ENCODE results near the gene CES2.

Gene CES2

GRCh38 chr16:66940236-66940635 is 4.9 kb downstream of the CES2 start:
- no peak for TF ChIP-seq CTCF (conservative IDR thresholded peaks at IDR 0.05; ENCODE audit: low read length)
- TF ChIP-seq EZH2phosphoT487 (IDR thresholded peaks at IDR 0.05; ENCODE audit: borderline replicate concordance) = no peak
- H4K20me1 ChIP-seq (ENCODE audit: insufficient read depth, low read length, poor library complexity, severe bottlenecking) = no peaks in the 10 kb centered on the region
- no peak overlapping the region for H3K4me3 ChIP-seq (ENCODE audit: low read length, poor library complexity, severe bottlenecking)
- no peaks in the 10 kb centered on the region for H3K27me3 ChIP-seq (ENCODE audit: insufficient read depth, low read length, poor library complexity, severe bottlenecking)
- H3F3A ChIP-seq (ENCODE audit: low read depth) = no peaks in the 10 kb centered on the region
- peaks cover 20% of the 10 kb centered on the region for H3K4me1 ChIP-seq (ENCODE audit: insufficient read depth, low read length, poor library complexity, severe bottlenecking)
- H3K9me2 ChIP-seq (replicated peaks; ENCODE audit: low read depth, low read length) = no peaks in the 10 kb centered on the region
- H3K4me2 ChIP-seq (ENCODE audit: low read depth, low read length, poor library complexity, severe bottlenecking) = no peak overlapping the region
- no peaks in the 10 kb centered on the region for H3K9me3 ChIP-seq (ENCODE audit: insufficient read depth, low read depth, low read length)
- H3K79me2 ChIP-seq (ENCODE audit: insufficient read depth, low read length) = peaks cover 17% of the 10 kb centered on the region
- H3K36me3 ChIP-seq (ENCODE audit: insufficient read depth, low read length) = peaks cover 14% of the 10 kb centered on the region; the same call in 1 of the 2 replicates
- H3K9ac ChIP-seq (ENCODE audit: low read depth, low read length, poor library complexity, severe bottlenecking) = no peak overlapping the region
- H2AFZ ChIP-seq (ENCODE audit: low read length) = no peak overlapping the region

- no peaks in the 10 kb centered on the region for H4K20me1 ChIP-seq (ENCODE audit: insufficient read depth, low read length, poor library complexity, severe bottlenecking)
- H2AFZ ChIP-seq (ENCODE audit: low read length) = no peak overlapping the region
- H3K79me2 ChIP-seq (ENCODE audit: insufficient read depth, low read length) = no peaks in the 10 kb centered on the region
Observed at GRCh38 chr16:66942981-66943380, 7.7 kb downstream of the CES2 start.

GRCh38 chr16:66943426-66944053 is 8.2 kb downstream of the CES2 start:
- Histone ChIP-seq H3K9ac (ENCODE audit: low read depth, low read length, poor library complexity, severe bottlenecking) (no peak overlapping the region), H3K79me2 (ENCODE audit: insufficient read depth, low read length) (no peaks in the 10 kb centered on the region), H3K4me2 (ENCODE audit: low read depth, low read length, poor library complexity, severe bottlenecking) (no peak overlapping the region), H3F3A (ENCODE audit: low read depth) (no peaks in the 10 kb centered on the region), H3K27me3 (ENCODE audit: insufficient read depth, low read length, poor library complexity, severe bottlenecking) (no peaks in the 10 kb centered on the region), H3K9me2 (replicated peaks; ENCODE audit: low read depth, low read length) (no peaks in the 10 kb centered on the region), H3K4me1 (ENCODE audit: insufficient read depth, low read length, poor library complexity, severe bottlenecking) (no peaks in the 10 kb centered on the region), H4K20me1 (ENCODE audit: insufficient read depth, low read length, poor library complexity, severe bottlenecking) (no peaks in the 10 kb centered on the region), H3K9me3 (ENCODE audit: insufficient read depth, low read depth, low read length) (no peaks in the 10 kb centered on the region), H3K36me3 (ENCODE audit: insufficient read depth, low read length) (peaks cover 14% of the 10 kb centered on the region; the same call in 1 of the 2 replicates), H3K4me3 (ENCODE audit: low read length, poor library complexity, severe bottlenecking) (no peak overlapping the region), H2AFZ (ENCODE audit: low read length) (no peak overlapping the region)
- TF ChIP-seq EZH2phosphoT487 (IDR thresholded peaks at IDR 0.05; ENCODE audit: borderline replicate concordance) (no peak), CTCF (conservative IDR thresholded peaks at IDR 0.05; ENCODE audit: low read length) (no peak)

More at GRCh38 chr16:66942981-66943380, 7.7 kb downstream of the CES2 start:
- no peak for TF ChIP-seq EZH2phosphoT487 (IDR thresholded peaks at IDR 0.05; ENCODE audit: borderline replicate concordance)
- no peak for TF ChIP-seq CTCF (conservative IDR thresholded peaks at IDR 0.05; ENCODE audit: low read length)
- Histone ChIP-seq H3K4me2 (ENCODE audit: low read depth, low read length, poor library complexity, severe bottlenecking) (no peak overlapping the region), H3K4me3 (ENCODE audit: low read length, poor library complexity, severe bottlenecking) (no peak overlapping the region), H3F3A (ENCODE audit: low read depth) (no peaks in the 10 kb centered on the region), H3K9me3 (ENCODE audit: insufficient read depth, low read depth, low read length) (no peaks in the 10 kb centered on the region), H3K27me3 (ENCODE audit: insufficient read depth, low read length, poor library complexity, severe bottlenecking) (no peaks in the 10 kb centered on the region), H3K9ac (ENCODE audit: low read depth, low read length, poor library complexity, severe bottlenecking) (no peak overlapping the region), H3K9me2 (replicated peaks; ENCODE audit: low read depth, low read length) (no peaks in the 10 kb centered on the region), H3K36me3 (ENCODE audit: insufficient read depth, low read length) (peaks cover 14% of the 10 kb centered on the region; the same call in 1 of the 2 replicates), H3K4me1 (ENCODE audit: insufficient read depth, low read length, poor library complexity, severe bottlenecking) (no peaks in the 10 kb centered on the region)
